Parathyroid adenoma (tissue), 2 donors: ENCODE measurements around the gene MROH7.

Experiments used
- H2AFZ ChIP-seq: fragments of 300-600 bp; sonication (generic); one replicate; pipeline ENCODE4 v1.7.0; 2017; ENCODE audit warnings: antibody characterized with exemption, mild to moderate bottlenecking
- H3K27ac ChIP-seq: fragments of 300-600 bp; sonication (generic); one replicate; pipeline ENCODE4 v1.7.0; 2017
- H3K27me3 ChIP-seq: fragments of 300-600 bp; sonication (generic); one replicate; pipeline ENCODE4 v1.7.0; 2017; ENCODE audit warnings: low read length; ENCODE audit not compliant: control insufficient read depth, insufficient read depth
- H3K36me3 ChIP-seq: fragments of 300-600 bp; sonication (generic); one replicate; pipeline ENCODE4 v1.7.0; 2017; ENCODE audit warnings: low read length; ENCODE audit not compliant: control insufficient read depth, insufficient read depth
- H3K4me1 ChIP-seq: fragments of 300-600 bp; sonication (generic); one replicate; pipeline ENCODE4 v1.7.0; 2017; ENCODE audit warnings: control low read depth
- H3K4me2 ChIP-seq: fragments of 300-600 bp; sonication (generic); one replicate; pipeline ENCODE4 v1.7.0; 2017; ENCODE audit warnings: low read length
- H3K4me3 ChIP-seq: fragments of 300-600 bp; sonication (generic); one replicate; pipeline ENCODE4 v1.7.0; 2017; ENCODE audit warnings: low read depth, low read length
- H3K79me2 ChIP-seq: fragments of 300-600 bp; sonication (generic); one replicate; pipeline ENCODE4 v1.7.0; 2017; ENCODE audit warnings: control low read depth
- H3K9ac ChIP-seq: fragments of 300-600 bp; sonication (generic); one replicate; pipeline ENCODE4 v1.7.0; 2017; ENCODE audit warnings: mild to moderate bottlenecking
- H3K9me3 ChIP-seq: fragments of 300-600 bp; sonication (generic); one replicate; pipeline ENCODE4 v1.7.0; 2017; ENCODE audit warnings: low read length; ENCODE audit not compliant: control insufficient read depth
- CTCF ChIP-seq: fragments of 300-600 bp; sonication (generic); IDR thresholded peaks from one replicate; pipeline ENCODE4 v1.7.0; 2017; ENCODE audit warnings: antibody characterized with exemption, mild to moderate bottlenecking
- donor health status: primary hyperparathyroidism.

MROH7 gene

GRCh38 chr1:54697896-54698295 lies 56.3 kb downstream of the MROH7 start:
- Histone ChIP-seq H3K4me1 (no peaks in the 10 kb centered on the region), H3K27ac (no peak overlapping the region), H3K9ac (no peak overlapping the region), H3K4me3 (no peak overlapping the region), H2AFZ (no peak overlapping the region), H3K27me3 (no peaks in the 10 kb centered on the region), H3K36me3 (no peaks in the 10 kb centered on the region), H3K79me2 (no peaks in the 10 kb centered on the region), H3K9me3 (no peaks in the 10 kb centered on the region), H3K4me2 (no peak overlapping the region)
- TF ChIP-seq CTCF, result no peak

GRCh38 chr1:54698346-54698745 lies 56.8 kb downstream of the MROH7 start:
- no peak overlapping the region for H3K4me3 ChIP-seq
- no peaks in the 10 kb centered on the region for H3K79me2 ChIP-seq
- H3K27me3 ChIP-seq, result no peaks in the 10 kb centered on the region
- H3K36me3 ChIP-seq, result no peaks in the 10 kb centered on the region
- no peak overlapping the region for H3K4me2 ChIP-seq
- H3K9me3 ChIP-seq, result no peaks in the 10 kb centered on the region
- TF ChIP-seq CTCF, result no peak
- H3K9ac ChIP-seq, result no peak overlapping the region
- H3K27ac ChIP-seq, result no peak overlapping the region
- no peak overlapping the region for H2AFZ ChIP-seq
- H3K4me1 ChIP-seq, result no peaks in the 10 kb centered on the region

DNA sequence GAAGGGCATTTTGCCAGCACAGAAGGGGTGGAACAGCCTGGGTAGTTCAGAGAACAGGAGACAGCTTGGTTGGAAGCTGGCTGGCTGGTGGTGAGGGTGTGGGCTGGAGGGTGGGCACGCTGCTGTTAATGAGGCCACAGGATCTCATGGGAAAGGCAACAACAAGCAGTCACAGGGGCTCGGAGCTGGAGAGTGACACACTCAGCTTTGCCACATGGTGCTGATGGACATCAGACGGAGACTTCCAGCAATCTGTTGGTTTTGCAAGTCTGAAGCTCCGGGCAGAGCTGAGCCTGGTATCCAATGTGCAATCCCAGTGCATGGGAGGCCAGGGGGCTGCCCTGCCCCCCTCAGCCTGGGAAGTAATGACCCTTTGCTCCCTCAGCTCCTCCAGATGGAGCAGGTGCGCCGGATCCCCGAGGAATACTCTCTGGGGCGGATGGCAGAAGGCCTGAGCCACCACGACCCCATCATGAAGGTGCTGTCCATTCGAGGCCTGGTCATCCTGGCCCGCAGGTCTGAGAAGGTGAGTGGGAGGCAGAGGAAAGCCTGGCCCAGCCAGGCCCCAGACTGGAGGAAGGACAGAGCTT lies 58.4 kb downstream of the MROH7 start:
- Histone ChIP-seq H3K9me3 (no peaks in the 10 kb centered on the region), H3K79me2 (no peaks in the 10 kb centered on the region), H2AFZ (no peak overlapping the region), H3K9ac (no peak overlapping the region), H3K36me3 (no peaks in the 10 kb centered on the region), H3K27me3 (no peaks in the 10 kb centered on the region), H3K4me2 (no peak overlapping the region), H3K27ac (no peak overlapping the region), H3K4me1 (no peaks in the 10 kb centered on the region), H3K4me3 (no peak overlapping the region)
- TF ChIP-seq CTCF, result no peak

DNA sequence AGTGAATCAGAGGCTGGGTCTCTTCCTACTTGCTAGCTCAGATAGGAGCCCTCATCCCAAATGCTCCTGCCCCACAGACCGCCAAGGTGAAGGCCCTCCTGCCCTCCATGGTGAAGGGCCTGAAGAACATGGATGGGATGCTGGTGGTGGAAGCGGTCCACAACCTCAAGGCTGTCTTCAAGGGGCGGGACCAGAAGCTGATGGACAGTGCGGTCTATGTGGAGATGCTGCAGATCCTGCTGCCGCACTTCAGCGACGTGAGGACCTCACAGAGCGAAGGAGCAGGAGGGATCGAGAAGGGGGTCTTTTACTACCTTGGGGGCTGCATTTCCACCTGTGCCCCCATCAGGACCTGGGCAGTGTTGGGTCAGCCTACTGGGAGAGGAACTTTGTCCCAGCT lies 59.5 kb downstream of the MROH7 start:
- Histone ChIP-seq H3K36me3 (no peaks in the 10 kb centered on the region), H3K4me1 (no peaks in the 10 kb centered on the region), H2AFZ (no peak overlapping the region), H3K79me2 (no peaks in the 10 kb centered on the region), H3K9ac (no peak overlapping the region), H3K27me3 (no peaks in the 10 kb centered on the region), H3K27ac (no peak overlapping the region), H3K4me2 (no peak overlapping the region), H3K4me3 (no peak overlapping the region), H3K9me3 (no peaks in the 10 kb centered on the region)
- TF ChIP-seq CTCF, result no peak

DNA sequence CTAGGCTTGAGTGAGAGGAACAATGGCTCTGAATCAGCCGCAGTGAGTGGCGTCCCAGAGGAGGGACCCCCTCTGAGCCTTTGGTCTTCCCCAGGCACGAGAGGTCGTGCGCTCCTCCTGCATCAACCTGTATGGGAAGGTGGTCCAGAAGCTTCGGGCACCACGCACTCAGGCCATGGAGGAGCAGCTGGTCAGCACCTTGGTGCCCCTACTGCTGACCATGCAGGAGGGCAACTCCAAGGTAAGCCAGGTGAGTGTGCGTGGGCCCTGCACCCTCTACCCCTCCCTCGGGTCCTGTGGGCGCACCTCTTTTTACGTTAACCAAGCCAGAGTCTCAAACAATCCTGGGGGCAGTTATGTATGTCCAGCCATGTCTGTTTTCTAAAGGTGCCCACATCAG lies 60.4 kb downstream of the MROH7 start:
- Histone ChIP-seq H3K9ac (no peak overlapping the region), H3K9me3 (no peaks in the 10 kb centered on the region), H3K79me2 (no peaks in the 10 kb centered on the region), H3K4me1 (no peaks in the 10 kb centered on the region), H3K27me3 (no peaks in the 10 kb centered on the region), H3K27ac (no peak overlapping the region), H3K36me3 (no peaks in the 10 kb centered on the region), H2AFZ (no peak overlapping the region), H3K4me3 (no peak overlapping the region), H3K4me2 (no peak overlapping the region)
- TF ChIP-seq CTCF, result no peak
